ENCODE results near the gene SLC5A11. TPM values are rescaled to one million over a fixed set of nuclear protein-coding genes. Genes with fewer than 3 reads are reported as not detected.

SLC5A11 gene
- total RNA-seq, 1 experiment from 2014 or later, result 0.22 TPM

- Histone ChIP-seq H2BK20ac (ENCODE audit: low read depth, low read length, poor library complexity, severe bottlenecking) (no peak overlapping the region), H2AK5ac (ENCODE audit: insufficient read length, low read length) (no peak overlapping the region), H3K18ac (ENCODE audit: insufficient read length, low read depth, low read length) (no peak overlapping the region), H2BK5ac (ENCODE audit: insufficient read length, low read length) (no peak overlapping the region), H3K27ac (ENCODE audit: insufficient read length, low read depth, low read length) (no peak overlapping the region), H3K23me2 (ENCODE audit: insufficient read length, low read depth, low read length, poor library complexity, severe bottlenecking) (no peaks in the 10 kb centered on the region), H4K20me1 (ENCODE audit: control insufficient read depth, insufficient read depth, insufficient read length) (no peaks in the 10 kb centered on the region), H3K14ac (ENCODE audit: insufficient read depth, low read length) (no peak overlapping the region), H4K8ac (replicated peaks; ENCODE audit: insufficient read length, low read depth, low read length) (no peak overlapping the region), H3K79me1 (ENCODE audit: insufficient read depth, low read depth, low read length, poor library complexity, severe bottlenecking) (no peaks in the 10 kb centered on the region), H3K79me2 (ENCODE audit: insufficient read depth, low read length) (no peaks in the 10 kb centered on the region), H3K4me2 (ENCODE audit: insufficient read depth, insufficient read length, low read length) (no peak overlapping the region), H2AFZ (ENCODE audit: low read length) (no peak overlapping the region), H3K9me3 (ENCODE audit: control insufficient read depth, low read depth, low read length) (no peaks in the 10 kb centered on the region), H3K23ac (ENCODE audit: insufficient read length, low read depth, low read length) (no peak overlapping the region), H3K56ac (ENCODE audit: insufficient read length, low read depth, low read length) (no peak overlapping the region), H2BK12ac (ENCODE audit: insufficient read length, low read depth, low read length) (no peak overlapping the region), H2BK15ac (ENCODE audit: low read depth, low read length) (no peak overlapping the region), H3K4me1 (ENCODE audit: insufficient read depth, low read length) (no peaks in the 10 kb centered on the region), H3K4ac (ENCODE audit: low read depth, low read length) (no peak overlapping the region), H3T11ph (ENCODE audit: low read length) (no peak overlapping the region), H3K9ac (ENCODE audit: extremely low read depth, insufficient read length, low read length) (no peak overlapping the region), H4K5ac (ENCODE audit: insufficient read length, low read depth, low read length) (no peak overlapping the region), H4K91ac (ENCODE audit: insufficient read length, low read depth, low read length) (no peak overlapping the region), H3K27me3 (ENCODE audit: insufficient read depth, low read length) (no peaks in the 10 kb centered on the region), H2BK120ac (ENCODE audit: low read depth, low read length, poor library complexity, severe bottlenecking) (no peak overlapping the region)
- no peak for TF ChIP-seq CTCF (conservative IDR thresholded peaks at IDR 0.05)
- Mint-ChIP-seq H3K27me3 (ENCODE audit: low read depth) (no peaks in the 10 kb centered on the region; the same call in 1 of the 2 replicates), H3K27ac (no peak overlapping the region), H3K4me3 (no peak overlapping the region), H3K9me3 (no peaks in the 10 kb centered on the region; a peak in 1 of 5 replicates), H3K36me3 (ENCODE audit: insufficient read depth in 1 of 3, low read depth in 3 of 3) (no peaks in the 10 kb centered on the region), H3K4me1 (peaks cover 0 to 4% of the 10 kb centered on the region in 2 experiments; a peak in 1 of 4 replicates)
- DNase-seq, result no peak
These were observed 4.5 kb upstream of the SLC5A11 start for GRCh38 chr16:24841291-24841690.

Data from H9 (cell line).